Fibroblast of lung (primary cell): ENCODE data around the gene PEPD.

Source experiments
- CTCF ChIP-seq, 2 donors: IDR thresholded peaks in 1 of 2; conservative IDR thresholded peaks in 1 of 2; 1 replicate in 1 of 2; 2 replicates in 1 of 2; pipeline ENCODE4 v1.5.1; 2011 to 2012; ENCODE audit warnings: low read length in 2 of 2, control low read depth in 1 of 2, inconsistent platforms in 1 of 2, low read depth in 1 of 2, mild to moderate bottlenecking in 1 of 2
- EZH2 ChIP-seq: IDR thresholded peaks from 2 replicates; pipeline ENCODE4 v1.5.1; 2012; ENCODE audit warnings: low read length, control low read depth, mild to moderate bottlenecking; ENCODE audit errors: missing control alignments

- TF ChIP-seq CTCF (conservative IDR thresholded peaks at IDR 0.05 in 1 of 2, IDR thresholded peaks at IDR 0.05 in 1 of 2; ENCODE audit: low read depth in 1 of 2, low read length in 2 of 2) (no peak), EZH2 (no peak)
These were observed 17.5 kb downstream of the PEPD start for GRCh38 chr19:33504058-33504444.
